Ramos (cell line): ENCODE results near the gene LTBP4.
"Not testable (repeated sequence)": the region's sequence is repeated elsewhere in the genome, so short reads cannot be mapped to it uniquely, and the experiment has no call there.

Source experiments
- in situ Hi-C: fragments of 300-500 bp; cut with MboI; formaldehyde crosslinking; loops from one replicate; pipeline ENCODE4 v1.14.3; 2022; ENCODE audit warnings: low sequenced_read_pairs; ENCODE audit not compliant: unreplicated experiment

LTBP4 gene

DNA sequence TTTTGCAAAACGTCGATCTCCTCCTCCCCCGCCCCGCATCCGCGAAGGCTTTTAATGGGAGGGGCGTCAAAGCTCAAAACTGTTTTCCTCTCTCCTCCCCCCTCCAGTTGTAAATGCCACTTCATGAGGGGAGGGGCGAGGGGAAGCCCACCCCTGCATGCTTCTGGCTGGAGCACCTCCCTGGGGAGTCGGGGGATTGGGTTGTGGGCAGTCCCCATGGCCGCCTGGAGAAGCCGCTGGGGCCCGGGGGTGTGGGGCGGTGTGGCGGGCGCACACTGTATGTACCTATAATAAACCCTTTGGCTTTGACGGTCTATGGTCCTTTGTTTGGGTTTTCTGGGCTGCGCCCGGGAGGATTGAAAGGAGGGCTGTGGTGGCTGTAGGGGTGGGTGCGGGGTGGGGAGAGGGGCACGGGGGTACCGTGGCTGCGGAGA lies 25.0 kb upstream of the LTBP4 start:
- in situ Hi-C loops = no loop called here

DNA sequence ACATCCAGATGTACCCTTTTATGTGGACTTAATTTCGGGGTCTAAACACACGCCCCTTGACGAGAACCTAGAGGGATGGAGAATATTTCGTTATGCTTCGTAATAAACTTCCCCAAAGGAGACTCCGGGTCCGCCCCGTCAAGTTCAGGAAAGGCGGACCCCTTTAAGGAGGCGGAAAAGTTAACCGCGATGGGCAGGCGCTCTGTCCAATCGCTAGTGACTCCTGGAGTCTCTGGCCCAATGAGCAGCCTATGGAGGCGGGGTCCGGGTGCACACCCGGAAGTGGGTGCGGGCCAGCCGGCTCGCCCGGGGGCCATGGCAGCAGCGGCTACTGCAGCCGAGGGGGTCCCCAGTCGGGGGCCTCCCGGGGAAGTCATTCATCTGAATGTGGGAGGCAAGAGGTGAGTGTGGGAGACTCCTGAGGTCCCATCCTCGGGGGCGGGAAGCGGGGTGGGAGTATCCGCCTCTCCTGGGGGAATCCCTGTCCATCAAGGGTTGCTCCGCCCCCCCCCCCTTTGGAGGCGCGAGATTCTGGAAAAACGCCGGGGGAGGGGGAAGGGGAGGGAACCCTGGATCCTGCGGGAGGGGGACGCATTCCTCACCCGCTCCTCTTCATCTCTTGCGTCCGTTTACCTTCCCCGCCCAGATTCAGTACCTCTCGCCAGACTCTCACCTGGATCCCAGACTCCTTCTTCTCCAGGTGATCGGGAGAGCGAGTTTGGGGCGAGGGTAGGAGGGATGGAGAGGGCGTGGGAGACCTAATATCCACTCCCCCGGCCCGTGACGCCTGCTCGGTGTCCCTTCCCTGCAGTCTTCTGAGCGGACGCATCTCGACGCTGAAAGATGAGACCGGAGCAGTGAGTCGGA lies 24.4 kb upstream of the LTBP4 start, which contains the start of gene SHKBP1:
TSS of gene SHKBP1 (plus strand) at position 289 of the 867 bp plus-strand sequence. CDS start at position 316, 27 bp downstream.
- in situ Hi-C loops = no loop called here

DNA sequence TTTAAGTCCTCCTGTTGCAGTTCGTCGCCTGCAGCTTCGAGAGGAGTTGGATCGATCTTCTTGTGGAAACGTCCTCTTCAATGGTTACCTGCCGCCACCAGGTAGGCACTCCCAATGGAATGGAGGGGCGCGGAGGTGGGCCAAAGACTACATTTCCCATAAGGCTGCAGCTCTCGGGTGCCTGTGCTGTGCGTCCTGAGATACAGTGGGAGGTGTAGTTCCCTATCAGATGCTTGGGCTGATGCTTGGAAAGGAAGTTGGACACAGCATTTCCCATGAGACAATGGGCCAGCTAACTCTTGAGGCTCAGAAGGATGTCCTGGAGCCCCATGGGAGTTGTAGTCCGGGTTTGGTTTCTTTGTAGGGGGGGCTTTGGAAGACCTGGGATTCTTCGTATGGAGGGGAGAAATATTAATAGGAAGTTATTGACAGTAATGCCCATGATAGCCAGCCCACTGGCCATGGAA lies 22.7 kb upstream of the LTBP4 start:
- in situ Hi-C loops = no loop called here

- in situ Hi-C loops = no loop called here
Observed at GRCh38 chr19:40580619-40581018, 20.6 kb upstream of the LTBP4 start.

- in situ Hi-C loops = no loop called here
Observed at GRCh38 chr19:40581531-40581930, 19.6 kb upstream of the LTBP4 start.

GRCh38 chr19:40582467-40582866 lies 18.7 kb upstream of the LTBP4 start:
- in situ Hi-C loops = no loop called here

DNA sequence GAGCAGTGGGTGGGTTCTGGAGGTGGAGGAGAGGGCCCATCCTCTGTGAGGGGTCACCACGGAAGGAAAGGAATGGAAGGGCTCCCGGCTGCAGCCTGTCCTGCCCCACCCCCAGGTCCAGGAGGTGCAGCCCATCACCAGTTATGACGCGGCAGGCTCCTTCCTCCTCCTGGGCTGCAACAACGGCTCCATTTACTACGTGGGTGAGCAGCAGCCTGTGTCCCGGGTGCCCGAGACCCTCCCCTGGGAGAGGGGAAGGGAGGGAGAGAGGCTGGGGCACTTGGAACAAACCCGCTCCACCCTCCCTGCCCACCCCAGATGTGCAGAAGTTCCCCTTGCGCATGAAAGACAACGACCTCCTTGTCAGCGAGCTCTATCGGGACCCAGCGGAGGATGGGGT lies 17.9 kb upstream of the LTBP4 start:
- in situ Hi-C loops = no loop called here

GRCh38 chr19:40584007-40584406 lies 17.2 kb upstream of the LTBP4 start:
- in situ Hi-C loops = no loop called here

DNA sequence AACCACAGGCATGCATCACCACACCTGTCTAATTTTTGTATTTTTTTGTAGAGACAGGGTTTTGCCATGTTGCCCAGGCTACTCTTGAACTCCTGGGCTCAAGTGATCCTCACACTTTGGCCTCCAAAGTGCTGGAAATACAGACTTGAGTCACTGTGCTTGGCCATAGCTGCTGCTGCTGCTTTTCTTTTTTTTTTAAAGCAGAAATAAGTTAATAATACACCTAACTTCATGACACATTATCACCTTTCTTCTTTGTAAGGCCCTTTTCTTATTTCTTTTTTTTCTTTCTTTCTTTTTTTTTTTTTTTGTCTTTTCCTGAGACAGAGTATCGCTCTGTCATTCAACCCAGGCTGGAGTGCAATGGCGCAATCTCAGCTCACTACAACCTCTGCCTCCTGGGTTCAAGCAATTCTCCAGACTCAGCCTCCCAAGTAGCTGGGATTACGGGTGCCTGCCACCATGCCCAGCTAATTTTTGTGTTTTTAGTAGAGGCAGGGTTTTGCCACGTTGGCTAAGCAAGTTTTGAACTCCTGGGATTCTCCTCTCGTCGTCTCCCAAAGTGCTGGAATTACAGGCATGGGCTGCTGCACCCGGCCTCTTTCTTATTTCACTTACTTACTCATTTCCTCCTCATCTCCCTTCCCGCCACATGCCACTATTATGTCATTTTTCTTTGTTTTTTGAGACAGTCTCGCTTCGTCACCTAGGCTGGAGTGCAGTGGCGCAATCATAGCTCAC lies 15.8 kb upstream of the LTBP4 start:
- in situ Hi-C loops = no loop called here

DNA sequence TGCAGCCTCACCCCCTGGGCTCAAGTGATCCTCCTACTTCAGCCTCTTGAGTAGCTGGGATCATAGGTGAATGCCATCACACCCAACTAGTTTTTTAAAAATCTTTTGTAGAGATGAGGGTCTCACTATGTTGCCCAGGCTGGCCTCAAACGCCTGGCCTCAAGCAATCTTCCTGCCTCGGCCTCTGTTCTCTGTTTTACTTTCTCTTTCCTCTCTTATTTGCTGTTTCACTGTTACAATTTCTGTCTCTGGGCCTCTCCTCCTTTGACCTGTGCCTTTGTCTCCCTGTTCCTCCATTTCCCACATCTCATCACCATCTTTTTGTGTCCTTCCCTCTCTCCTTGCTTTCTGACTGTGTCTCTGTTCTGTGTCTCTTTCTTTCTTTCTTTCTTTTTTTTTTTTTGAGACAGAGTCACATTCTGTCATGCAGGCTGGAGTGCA lies 15.2 kb upstream of the LTBP4 start:
- in situ Hi-C loops = no loop called here

GRCh38 chr19:40586611-40587010 lies 14.6 kb upstream of the LTBP4 start:
- in situ Hi-C loops = no loop called here

DNA sequence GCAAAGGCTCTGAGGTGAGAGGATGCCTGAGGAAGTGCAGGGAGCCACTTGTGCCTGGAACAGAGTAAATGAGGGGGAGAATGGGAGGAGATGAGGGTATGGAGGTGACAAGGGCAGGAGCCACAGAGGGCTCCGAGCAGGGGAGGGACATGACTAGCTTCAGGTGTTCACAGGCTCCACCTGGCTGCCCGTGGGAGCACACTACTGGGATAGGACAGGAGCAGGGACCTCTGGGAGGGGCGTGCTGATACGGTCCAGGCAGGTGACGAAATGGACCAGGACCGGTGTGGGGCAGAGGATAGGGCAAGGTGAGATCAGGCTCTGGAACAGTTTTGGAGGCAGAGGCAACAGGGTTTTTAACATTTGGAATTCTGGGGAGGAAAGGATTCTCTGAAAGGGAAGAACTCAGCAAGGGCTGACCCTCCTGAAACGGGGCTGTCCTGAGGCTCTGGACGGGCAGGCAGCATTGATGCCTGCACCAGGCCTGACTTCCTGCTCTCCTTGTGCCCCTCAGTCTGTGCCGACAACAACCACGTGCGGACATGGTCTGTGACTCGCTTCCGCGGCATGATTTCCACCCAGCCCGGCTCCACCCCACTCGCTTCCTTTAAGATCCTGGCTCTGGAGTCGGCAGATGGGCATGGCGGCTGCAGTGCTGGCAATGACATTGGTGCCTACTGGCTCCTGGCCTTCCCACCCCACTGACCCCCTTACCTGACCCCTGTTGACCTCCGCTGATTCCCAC lies 12.9 kb upstream of the LTBP4 start:
- in situ Hi-C loops = no loop called here

GRCh38 chr19:40588926-40589569 lies 12.1 kb upstream of the LTBP4 start:
- in situ Hi-C loops = no loop called here

- in situ Hi-C loops = no loop called here
Observed at GRCh38 chr19:40589591-40590429, 11.4 kb upstream of the LTBP4 start.

GRCh38 chr19:40590464-40591265 lies 10.5 kb upstream of the LTBP4 start:
- in situ Hi-C loops = no loop called here

GRCh38 chr19:40591724-40592123 lies 9.4 kb upstream of the LTBP4 start:
- in situ Hi-C loops = not testable (repeated sequence)

- in situ Hi-C loops = no loop called here
Observed at GRCh38 chr19:40592170-40592569, 9.0 kb upstream of the LTBP4 start.

DNA sequence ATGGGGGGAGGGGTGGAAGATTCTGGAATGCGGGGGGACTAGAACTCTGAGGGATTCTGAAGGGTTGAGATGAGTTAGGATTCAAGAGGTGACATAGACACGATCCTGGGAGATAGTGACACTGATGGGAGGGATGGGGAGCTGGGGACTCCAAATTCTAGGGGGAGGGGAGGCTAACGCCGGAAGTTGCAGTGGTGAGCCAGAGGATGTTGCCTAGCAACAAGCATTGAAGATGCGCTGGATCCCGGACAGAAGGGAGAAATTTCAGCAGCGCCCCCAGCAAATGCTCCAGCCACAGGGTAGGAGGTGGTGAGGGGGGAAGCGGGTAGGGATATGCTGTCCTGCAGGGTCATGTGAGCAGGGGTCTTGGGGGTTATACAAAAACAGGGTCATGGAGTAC lies 6.9 kb upstream of the LTBP4 start:
- in situ Hi-C loops = no loop called here
